Head of caudate nucleus (tissue), 42 donors: Measurements from ENCODE around the gene NINJ1.
A peak's percentile ranks its signal among the peaks of the same experiment; 100 is the strongest.

Experiments used
- DNase-seq, 42 donors: peaks; one replicate each; pipeline versions ENCODE4 v3.0.0 to v3.0.0-alpha.2; 2020 to 2021; ENCODE audit warnings: mixed read lengths in 7 of 42
- intact Hi-C: fragments of 100-400 bp; cut with DNase I; formaldehyde crosslinking; loops from one replicate; pipeline ENCODE4 v1.15.0; 2022

The NINJ1 gene

DNA sequence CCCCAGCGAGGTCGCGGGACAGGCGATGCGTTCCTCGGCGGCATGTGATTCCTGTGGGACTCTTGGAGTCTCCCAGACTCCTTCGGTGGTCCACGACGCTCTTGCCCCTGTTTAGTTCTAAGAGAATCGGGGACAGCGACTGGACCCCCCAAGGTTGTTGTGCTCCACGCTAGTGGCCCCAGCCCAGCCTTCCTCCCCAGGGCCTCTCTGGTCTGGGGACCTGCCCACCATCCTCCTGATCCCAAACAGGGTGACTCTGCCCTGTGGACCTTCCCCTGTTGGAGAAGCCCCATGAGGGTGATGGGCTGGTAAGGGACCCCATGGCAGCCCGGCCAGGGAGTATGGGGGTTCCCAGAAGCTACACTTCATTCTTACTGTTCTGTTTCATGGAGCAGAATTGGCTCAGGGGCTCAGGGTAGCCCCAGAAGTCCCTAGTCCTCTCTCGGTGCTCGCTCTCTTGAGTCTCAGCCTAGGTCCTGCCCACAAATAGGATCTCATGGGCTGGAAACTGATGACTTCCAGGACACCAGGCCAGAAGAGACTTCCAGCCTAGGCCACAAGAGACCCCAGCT, 37.2 kb downstream of the NINJ1 start:
- intact Hi-C loops, result loop anchor here (5.0 kb wide), 2 partner anchors 35 to 355 kb away; partner anchors contain the start of genes FAM120A, FAM120AOS and NINJ1

DNA sequence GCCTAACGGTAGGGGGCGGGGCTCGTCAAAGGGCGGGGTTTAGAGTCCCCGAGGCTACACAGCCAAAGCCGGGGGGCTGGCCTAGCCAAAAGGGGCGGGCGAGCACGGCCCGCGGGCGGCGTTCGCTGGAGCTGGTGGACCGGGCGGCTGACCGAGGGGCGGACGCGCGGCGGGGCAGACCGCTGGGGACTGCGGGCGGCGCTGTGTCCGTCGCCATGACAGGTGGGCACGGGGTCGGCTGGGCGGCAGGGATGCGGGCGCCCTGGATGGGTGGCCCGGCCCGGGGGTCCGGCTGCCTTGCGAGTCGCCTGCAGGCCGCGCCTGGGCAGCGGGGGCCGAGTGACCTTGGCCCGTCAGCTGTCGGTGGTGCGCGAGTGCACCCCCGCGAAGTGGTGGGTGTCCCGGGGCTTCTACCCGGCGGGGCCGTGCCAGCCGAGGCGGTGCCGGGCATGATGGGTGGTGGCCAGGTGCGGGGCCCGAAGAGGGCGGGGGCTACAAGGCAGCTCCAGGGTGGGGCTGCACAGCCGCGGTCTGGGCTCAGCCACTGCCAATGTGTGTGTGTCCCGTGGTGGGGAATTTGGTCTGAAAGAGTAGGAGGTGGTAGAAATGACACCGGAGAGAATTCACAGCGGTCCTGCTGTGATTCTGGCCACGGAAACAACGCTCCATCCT, 37.8 kb downstream of the NINJ1 start, which contains the start of gene CARD19:
TSS of gene CARD19 (plus strand) at position 87 of the 672 bp plus-strand sequence. CDS start at position 216, 129 bp downstream.
- intact Hi-C loops, result loop anchor here (5.0 kb wide), 2 partner anchors 36 to 356 kb away; partner anchors contain the start of genes FAM120A, FAM120AOS and NINJ1
- DNase-seq, result peak in 16 of 42 donors; percentile 30 to 67 (median 46)

More for the DNA sequence above, 37.2 kb downstream of the NINJ1 start:
- peak in 1 of 42 donors; percentile 3 for DNase-seq

DNA sequence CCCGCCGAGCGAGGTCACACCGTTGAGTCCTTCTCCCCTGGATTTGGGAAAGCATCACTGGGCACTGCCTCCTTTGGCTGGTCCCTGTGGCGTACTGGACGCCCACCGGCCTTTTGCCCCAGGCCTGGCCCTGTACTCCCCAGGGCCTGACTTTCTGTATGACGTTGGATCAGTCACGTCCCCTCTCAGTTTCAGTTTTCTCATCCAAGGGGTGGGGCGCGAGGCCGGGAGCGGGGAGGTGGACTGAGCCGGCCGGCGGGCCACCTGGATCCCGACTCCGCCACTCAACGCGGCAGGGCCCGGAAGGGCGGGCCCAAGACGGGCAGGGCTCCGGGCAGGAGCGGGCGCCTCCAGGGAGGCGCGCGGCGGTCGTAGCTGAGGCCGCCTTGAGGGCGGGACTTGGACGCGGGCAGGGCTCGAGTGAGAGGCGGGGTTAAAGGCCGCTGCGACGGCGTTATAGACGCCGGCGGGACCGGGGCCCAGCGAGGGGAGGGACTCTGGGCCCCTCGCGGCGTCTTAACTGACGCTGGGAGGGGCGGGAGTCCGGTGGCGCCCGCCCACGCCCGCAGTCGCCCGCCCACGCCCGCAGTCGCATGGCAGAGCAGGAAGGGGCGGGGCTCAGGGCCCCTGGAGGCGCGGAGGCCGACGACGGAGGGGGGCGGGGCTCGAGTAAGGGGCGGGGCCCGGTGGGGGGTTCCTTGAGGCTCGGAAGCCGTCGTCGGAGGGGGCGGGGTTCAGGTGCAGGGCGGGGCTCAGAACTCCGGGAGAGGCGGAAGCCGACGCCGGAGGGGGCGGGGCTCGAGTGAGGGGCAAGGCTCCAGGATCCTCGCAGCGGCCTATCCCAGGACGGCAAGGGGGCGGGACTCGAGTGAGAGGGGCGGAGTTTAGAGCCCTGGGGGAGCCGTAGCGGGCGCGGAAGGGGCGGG, 38.6 kb downstream of the NINJ1 start:
- peak; percentile 99 to 100 (median 100) for DNase-seq
- intact Hi-C loops, result loop anchor here (5.0 kb wide), 2 partner anchors 37 to 357 kb away; partner anchors contain the start of genes FAM120A, FAM120AOS and NINJ1

DNA sequence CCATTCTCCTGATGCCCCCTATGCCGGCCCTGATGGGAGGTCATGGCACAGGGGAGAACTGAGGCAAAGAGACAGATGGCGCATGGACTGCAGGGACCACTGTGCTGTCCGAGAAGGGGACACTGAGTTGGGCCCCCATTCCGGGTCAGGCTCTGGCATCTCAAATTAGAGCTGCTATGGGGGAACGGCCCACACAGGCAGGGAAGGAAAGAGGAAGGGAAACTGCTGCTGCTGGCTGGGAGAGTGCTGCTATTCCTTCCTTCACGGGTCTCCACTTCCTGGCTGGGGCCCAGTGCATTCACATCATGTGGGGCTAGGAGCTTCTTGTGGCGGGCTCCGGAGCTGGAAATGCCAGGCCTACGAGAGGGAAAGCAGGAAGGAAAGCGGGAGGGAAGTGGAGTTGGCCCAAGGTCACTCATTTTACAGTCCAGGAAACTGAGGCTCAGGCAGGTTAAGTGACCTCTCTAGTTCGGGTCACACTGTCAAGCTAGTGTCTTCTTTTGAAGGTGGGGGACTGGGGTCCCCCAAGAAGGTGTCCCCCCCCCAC, 39.3 kb downstream of the NINJ1 start:
- intact Hi-C loops, result loop anchor here (5.0 kb wide), 2 partner anchors 38 to 358 kb away; partner anchors contain the start of genes FAM120A, FAM120AOS and NINJ1
- DNase-seq, result peak in 40 of 42 donors; percentile 29 to 77 (median 53)

DNA sequence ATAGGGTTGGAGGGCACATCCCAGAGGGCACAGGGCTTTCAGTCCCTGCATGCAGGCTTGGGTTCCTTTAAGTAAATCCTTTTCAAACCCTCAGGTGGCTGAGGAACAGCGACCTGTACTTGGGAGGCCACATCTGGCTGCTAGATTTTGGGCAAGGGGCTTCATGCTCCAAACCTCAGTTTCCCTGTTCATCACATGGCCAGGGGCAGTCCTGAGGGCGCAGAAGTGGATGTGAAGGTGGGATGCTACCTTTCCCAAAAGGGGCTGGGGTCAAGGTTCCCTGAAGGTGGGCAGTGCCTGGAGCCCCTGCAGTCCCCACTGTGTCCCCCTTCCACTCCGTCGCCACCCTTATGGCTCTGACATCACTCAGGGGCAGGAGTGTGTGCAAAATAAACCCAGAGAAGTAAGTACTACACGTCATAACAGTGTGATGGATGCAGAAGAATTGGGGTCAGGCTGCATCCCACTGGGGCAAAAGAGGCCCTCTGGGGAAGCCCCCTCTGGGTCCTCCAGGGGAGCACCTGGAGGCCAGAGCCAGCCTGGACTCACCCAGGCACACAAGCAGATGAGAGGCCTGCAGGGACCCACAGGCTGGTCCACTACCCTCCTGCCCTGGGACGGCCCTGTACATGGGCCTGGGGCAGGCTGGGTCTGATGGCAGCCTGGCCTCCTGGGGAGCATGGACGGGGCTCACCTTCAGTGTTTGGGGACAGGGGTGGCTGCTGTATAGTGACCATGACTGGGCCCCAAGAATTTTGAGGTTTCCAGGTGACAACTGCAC, 40.0 kb downstream of the NINJ1 start:
- peak in 2 of 42 donors; percentile 2 to 7 for DNase-seq
- intact Hi-C loops, result no loop called here

DNA sequence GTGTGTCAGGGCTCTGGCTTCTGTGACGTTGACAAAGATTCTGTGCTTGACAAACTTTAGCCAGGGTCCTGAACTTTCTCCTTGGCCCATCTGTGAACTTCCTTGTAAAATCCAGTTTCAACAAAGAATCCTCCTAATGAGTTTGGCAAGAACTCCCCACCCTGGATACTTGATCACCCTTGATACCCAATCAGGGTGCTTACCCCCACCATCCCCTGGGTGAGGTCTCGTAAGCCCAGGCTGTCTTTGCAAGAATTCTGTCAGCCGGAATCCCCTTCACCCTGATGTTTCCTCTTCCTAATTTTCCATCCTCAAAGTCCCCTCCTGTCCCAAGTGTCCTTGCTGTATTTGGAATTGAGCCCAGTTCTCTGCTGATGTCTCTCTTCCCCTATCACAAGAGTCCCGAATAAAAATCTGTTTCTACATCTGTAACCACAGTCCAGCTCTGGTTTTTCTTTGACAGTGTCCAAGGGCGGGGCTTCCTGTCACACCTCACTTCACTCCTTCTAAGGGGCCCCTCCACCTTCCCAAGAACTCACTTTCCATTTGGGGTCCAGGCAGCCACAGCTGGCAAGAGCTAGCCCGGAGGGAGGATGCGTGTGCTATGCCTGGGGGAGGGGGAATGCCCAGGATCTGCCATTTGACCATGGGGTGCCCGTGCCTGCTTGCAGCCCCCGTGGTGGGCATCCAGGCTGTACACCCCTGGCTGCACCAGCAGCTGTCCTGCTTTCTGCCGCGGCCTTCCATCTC, 40.7 kb downstream of the NINJ1 start:
- intact Hi-C loops, result no loop called here
- peak in 6 of 42 donors; percentile 3 to 22 (median 11) for DNase-seq

DNA sequence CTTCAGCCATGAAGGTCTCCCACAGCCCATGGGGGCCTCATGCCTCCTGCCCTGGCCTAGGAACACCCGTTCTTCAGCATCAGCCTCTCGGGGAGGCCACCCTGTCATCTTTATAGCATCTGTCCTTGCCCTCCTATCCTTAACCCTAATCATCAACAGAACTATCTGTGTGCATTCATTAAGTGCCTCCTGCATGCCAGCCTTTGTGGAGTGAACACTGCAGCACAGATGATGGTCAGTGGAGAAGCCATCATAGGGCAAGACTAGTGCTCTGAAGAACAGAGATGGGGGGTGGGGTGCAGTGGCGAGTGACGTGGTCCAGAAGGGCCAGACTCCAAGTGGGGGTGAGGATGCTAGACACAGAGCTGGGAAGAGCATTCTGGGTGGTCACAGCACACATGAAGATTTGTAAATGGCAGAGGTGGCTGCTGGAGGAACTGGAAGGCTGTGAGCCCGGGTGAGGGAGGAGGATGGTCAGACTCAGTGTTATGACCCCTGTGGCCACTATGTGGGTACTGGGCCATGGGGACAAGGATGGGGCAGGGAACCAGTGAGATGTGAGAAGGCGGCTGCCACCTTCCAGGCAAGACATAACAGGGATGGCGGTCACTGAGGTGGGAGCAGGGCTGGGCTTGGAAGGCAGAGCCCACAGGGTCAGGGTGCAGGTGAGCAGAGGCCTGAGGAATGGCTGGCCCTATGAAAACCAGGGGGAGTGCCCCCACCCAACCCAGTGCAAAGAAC, 41.6 kb downstream of the NINJ1 start:
- intact Hi-C loops, result no loop called here
- peak in 11 of 42 donors; percentile 1 to 35 (median 11) for DNase-seq

DNA sequence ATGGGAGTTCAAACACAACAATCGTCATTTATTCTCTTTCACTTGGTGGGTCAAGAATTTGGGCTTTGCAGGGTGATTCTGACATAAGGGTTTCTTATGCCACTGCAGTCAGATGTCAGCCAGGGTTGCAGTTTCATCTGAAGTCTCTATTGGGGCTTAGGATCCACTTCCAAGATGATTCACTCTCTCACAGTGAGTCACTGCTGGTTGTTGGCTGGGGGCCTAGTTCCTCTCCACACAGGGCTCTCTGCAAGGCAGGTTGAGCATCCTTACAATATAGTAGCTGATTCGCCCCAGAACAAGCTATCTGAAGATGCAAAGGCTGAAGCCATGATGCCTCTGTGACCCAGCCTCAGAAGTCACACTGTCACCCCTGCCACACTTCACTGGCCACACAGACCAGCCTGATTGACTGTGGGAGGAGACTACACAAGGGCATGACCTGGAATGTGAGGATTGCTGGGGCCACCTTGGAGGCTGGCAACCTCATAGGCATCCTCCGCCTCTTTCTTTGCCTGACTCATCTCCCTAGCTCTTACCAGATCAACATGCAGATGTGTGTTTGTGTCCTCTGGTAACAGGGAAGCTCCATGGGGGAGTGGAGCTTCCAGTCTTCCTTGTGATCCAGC, 42.5 kb downstream of the NINJ1 start:
- intact Hi-C loops, result no loop called here

DNA sequence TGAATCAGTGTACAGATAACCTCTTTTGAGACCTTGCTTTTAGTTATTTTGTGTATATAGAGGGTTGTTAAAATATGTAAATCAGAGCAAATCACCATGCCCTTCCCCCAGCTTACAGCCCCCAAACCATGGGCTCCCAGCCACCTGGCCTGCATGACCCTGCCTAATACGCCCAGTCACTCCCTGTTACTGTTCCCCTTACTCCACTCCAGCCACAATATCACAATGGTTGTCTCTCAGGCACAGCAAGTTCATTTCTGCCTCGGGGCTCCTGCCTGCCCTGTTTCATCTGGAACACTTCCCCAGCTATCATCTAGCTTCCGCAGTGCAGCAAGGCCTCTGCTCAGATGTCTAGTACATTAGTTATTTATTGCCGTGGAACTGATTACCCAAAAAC, 43.0 kb downstream of the NINJ1 start:
- intact Hi-C loops, result no loop called here
- DNase-seq, result peak in 12 of 42 donors; percentile 0 to 25 (median 4)

More for the DNA sequence above, 42.5 kb downstream of the NINJ1 start:
- peak in 13 of 42 donors; percentile 5 to 67 (median 30) for DNase-seq

DNA sequence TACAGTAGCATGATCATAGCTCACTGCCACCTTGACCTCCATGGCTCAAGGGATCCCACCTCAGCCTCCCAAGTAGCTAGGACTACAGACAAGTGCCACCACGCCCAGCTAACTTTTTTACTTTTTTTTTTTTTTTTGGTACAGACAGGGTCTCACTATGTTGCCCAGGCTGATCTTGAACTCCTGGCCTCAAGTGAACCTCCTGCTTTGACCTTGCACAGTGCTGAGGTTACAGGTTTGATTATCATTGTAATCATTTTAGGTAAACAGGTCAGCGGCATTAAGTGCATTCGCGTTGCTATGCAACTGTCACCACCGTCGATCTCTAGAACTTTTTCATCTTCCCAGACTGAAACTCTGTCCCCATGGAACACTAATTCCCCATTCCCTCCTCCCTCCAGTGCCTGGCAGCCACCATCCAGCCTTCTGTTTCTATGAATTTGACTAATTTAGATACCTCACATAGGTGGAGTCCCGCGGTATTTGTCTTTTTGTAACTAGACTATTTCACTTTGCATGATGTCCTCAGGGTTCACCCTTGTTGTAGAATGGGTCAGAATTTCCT, 43.9 kb downstream of the NINJ1 start:
- DNase-seq, result peak in 8 of 42 donors; percentile 1 to 16 (median 5)

DNA sequence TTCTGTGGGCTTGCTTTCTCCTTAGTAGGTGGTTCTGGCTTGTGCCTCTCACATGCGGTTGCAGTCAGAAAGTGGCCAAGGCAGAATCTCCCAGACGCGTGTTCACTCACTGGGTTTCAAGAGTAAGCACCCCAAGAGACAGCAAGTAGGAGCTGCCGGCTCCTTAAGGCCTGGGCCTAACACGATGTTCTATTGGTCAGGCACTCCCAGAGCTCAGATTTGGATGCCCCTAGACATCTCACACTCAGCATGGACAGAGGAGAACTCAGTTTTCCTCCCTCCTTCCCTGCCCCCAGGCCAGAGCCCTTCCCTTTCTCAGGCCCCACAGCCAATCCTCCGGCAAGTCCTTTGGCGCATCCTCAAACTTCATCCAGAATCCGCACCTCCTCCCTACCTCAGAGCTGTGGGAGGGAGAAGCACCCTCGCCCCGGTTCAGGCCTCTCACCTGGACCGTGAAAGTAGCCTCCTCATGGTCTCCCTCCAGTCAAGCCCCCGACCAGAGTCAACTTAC, 44.5 kb downstream of the NINJ1 start:
- peak in 12 of 42 donors; percentile 2 to 34 (median 9) for DNase-seq
- intact Hi-C loops, result loop anchor here (10.0 kb wide), 1 partner anchor 205 kb away; no protein-coding TSS in a partner anchor

More for the DNA sequence above, 43.9 kb downstream of the NINJ1 start:
- intact Hi-C loops, result no loop called here

DNA sequence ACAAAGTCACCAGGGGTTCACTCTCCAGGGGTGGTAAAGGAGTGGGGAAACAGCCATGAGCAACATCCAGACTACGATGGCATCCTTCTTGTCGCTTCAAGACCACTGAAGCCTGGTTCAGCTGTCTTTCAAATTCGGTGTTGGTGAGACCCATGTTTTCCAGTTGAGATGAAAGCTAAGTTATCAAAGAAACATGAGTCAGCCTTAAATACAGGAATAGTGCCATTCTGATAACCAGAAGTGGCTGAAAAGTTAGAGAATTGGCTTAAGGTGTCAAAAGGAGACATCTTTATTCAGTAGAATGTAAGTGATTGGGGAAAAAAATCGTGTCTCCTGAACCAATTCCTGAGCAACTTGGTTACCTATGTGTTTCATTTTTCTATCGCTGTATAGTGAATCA, 45.0 kb downstream of the NINJ1 start:
- intact Hi-C loops, result loop anchor here (10.0 kb wide), 1 partner anchor 204 kb away; no protein-coding TSS in a partner anchor
- DNase-seq, result peak in 5 of 42 donors; percentile 1 to 7 (median 3)

DNA sequence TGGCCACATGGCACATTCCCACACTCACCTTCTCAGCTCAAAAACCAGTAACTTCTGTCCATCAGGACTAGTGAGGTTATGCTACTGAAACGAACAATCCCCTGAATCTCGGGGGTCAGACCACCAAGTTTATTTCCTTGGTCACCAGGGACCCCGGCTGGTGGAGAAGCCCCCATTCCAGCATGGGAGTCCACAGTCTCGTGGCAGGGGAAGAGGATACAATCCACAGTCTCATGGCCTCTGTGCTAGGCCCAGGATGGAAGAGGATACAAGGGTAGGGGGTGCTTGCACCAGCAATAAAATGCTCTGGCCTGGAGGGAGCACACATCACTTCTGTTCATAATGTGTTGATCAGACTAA, 45.4 kb downstream of the NINJ1 start:
- DNase-seq, result peak in 5 of 42 donors; percentile 1 to 26 (median 4)
- intact Hi-C loops, result loop anchor here (10.0 kb wide), 1 partner anchor 204 kb away; no protein-coding TSS in a partner anchor

DNA sequence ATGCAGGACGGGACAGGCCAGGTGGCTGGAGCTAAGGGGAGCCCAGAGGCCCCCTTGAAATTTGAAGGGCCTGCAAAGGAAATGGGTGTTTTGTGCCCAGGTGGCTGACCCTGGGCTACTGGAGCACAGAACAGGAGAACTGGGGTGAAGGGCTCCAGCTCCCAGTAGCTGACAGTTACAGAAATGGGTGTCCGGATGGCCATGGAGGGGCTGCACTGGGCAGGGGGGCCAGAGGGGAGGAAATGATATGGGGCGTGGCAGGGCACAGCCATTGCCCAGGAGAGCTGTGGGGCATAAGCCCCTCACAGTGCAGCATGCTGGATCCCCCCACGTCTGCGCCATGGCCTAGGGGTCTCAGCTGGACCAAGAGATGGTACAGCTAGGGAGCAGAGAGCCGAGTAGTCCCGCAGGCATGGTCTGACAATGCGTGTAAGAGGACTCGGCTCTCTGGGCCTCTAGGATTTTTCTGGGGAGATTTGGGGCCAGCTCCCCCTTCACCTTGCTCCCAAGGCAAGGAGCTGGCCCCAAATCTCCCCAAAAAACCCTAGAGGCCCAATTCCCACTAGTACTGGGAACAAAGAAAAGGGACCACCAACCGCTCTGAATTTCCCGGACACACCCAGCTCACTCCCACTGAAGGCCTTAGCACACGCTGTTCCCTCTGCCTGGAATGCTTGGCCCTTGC, 45.9 kb downstream of the NINJ1 start:
- DNase-seq, result peak in 7 of 42 donors; percentile 1 to 26 (median 4)
- intact Hi-C loops, result loop anchor here (10.0 kb wide), 1 partner anchor 203 kb away; no protein-coding TSS in a partner anchor
